Activated T-helper 1 cell treated with Interleukin-2 at 50 U/mL for 16 hours (primary cell): ENCODE results near the gene RALB.

ENCODE experiments used
- DNase-seq: peaks from one replicate; pipeline ENCODE4 v3.0.0-alpha.2; 2020; ENCODE audit warnings: low read depth

The RALB gene

DNA sequence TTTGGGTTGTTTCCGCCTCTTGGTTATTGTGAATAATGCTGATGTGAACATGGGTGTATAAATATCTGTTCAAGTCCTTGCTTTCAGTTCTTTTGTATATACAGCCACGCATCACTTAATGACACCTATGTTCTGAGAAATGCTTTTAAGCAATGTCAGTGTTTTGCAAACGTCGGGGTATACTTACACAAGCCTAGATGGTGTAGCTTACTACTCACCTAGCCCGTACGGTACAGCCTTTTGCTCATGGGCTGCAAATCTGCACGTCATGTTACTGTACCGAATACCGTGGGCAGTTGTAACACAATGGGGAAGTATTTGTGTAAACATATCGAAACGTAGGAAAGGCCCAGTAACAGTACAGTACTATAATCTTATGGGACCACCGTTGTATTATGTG is 12.4 kb downstream of the RALB start:
- no peak for DNase-seq

DNA sequence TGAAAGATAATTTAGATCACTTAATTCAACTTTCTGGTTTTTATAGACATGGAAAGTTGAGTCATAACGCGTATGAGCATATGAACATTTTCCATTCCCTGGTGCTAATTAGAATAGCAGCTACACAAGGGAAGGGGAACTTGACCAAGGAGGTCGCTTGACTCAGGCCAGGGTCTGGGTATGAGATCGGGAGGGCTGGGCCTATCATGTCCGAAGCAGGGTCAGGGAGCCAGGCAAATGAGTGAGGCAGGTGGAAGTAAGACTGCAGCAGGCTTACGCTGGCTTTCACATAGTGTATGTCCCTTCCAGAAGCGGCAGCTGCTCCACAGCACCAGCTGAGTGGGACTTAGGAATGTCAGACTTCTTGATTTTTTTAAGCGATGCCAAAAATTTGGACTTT is 14.7 kb downstream of the RALB start:
- DNase-seq, result no peak

DNA sequence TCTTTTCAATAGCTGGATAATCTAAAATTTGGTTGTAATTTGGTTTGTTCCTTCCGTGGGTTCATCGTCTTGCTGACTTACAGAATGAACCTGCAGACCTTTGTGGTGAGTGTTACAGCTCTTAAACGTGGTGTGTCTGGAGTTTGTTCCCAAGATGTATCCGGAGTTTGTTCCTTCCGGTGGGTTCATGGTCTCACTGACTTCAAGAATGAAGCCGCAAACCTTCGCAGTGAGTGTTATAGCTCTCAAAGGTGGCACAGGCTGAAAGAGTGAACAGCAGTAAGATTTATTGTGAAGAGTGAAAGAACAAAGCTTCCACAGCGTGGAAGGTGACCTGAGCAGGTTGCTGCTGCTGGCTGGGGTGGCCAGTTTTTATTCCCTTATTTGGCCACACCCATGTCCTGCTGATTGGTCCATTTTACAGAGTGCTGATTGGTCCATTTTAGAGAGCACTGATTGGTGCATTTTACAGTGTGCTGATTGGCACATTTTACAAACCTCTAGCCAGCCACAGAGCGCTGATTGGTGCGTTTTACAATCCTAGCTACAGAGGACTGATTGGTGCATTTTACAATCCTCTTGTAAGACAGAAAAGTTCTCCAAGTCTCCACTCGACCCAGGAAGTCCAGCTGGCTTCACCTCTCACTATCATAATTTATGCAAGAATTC is 16.6 kb downstream of the RALB start:
- DNase-seq, result no peak

GRCh38 chr2:120269816-120270215 is 17.2 kb downstream of the RALB start:
- no peak for DNase-seq

GRCh38 chr2:120271711-120272379 is 19.2 kb downstream of the RALB start:
- DNase-seq, result no peak

- DNase-seq, result no peak
These were observed 20.3 kb downstream of the RALB start for GRCh38 chr2:120272763-120273481.

- DNase-seq, result no peak
These were observed 23.2 kb downstream of the RALB start for GRCh38 chr2:120275617-120276400.

DNA sequence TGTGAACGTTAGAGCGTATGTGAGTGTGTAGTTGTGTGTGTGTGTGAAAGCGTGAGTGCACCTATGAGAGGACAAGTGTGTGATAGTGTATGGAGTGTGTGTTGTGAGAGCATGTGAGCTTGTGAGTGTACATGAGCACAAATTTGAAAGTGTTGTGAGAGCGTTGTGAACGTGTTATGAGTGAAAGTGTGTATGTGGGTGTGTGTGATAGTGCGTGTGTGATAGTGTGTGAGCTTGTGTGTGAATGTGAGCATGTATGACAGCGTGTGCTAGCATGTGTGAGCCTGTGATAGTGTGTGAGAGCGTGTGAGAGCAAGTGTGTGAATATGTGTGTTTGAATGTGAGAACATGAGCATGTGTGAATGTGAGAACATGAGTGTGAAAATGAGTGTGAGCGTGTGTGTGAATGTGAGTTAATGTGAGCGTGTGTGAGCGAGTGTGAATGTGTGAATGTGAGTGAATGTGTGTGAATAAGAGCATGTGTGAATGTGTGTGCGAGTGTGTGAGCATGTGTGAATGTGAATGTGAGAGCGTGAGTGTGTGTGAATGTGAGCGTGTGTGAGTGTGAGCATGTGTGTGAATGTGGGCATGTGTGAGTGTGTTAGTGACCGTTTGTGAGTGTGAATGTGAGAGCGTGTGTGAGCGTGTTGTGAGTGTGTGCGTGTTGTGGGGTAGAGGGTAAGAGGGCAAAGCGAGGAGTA is 25.0 kb downstream of the RALB start:
- DNase-seq, result no peak

- no peak for DNase-seq
These were observed 26.2 kb downstream of the RALB start for GRCh38 chr2:120278901-120279300.

- DNase-seq, result no peak
These were observed 27.1 kb downstream of the RALB start for GRCh38 chr2:120279708-120280107.

DNA sequence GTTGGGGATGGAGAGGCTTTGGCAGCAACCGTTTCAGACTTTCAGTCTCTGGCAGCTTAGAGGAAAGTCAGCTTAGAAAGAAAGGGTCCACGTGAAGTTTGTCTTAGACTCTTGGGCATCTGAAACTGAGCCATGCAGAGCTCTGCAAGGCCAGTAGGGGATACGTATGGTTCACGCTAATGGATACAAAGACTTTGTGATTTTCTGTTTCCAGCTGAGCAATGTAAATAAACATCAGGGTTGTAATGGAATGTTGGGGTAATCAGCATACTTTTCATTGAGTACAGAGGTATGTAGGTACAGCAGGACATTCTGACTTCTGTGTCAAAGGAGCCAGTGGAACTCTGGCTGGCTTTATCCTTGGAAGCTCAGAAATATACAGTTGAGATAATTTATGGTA is 31.0 kb downstream of the RALB start:
- DNase-seq, result no peak

DNA sequence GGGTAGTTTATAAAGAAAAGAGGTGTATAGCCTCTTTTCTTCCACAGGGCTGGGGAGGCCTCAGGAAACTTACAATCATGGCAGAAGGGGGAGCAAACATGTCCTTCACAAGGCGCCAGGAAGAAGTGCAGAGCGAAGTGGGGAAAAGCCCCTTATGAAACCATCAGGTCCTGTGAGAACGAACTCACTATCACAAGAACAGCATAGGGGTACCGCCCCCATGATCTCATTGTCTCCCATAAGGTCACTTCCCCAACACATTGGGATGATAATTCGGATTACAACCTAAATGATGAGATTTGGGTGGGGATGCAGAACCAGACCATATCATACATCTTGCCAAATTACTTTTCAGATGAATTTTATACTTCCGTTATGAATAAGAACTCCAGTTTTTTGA is 32.4 kb downstream of the RALB start:
- no peak for DNase-seq

DNA sequence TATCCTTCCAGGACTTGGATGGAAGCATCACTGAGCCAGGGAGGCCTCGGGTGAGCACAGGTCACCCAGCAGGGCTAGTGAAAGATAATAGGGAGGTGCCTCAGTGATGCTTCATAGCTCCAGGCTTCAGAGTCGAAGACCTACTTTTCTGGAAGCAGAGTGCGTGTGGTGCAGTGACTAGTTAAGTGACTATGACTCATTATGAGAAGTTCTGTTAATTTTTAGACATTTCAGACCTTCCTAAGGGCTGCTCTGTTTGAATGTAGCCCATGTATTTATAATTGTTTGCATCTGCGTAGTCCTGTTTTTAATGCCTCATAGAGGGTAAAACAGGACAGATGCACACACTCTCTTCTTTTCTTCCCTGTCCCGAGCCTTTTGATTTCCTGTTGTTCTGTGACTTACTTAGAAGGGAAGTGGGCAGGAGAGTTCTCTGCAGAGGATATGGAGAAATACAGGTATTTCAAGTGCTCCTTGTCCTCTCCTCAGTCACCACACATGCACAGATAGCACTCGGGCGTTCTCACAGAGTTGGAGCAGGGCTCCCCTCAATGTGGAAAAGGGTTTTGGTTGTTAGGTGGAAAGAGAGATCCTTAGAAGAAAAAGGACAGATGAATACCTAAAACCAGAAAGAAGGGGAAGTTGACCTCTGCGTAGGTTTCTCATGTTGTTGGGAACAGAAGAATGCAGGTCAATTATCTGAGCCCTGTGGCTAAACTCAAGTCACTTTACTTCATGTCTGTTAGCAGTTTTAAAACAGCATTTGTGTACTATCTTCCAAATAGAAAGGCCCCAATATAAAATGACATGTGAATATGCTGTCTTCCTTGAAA is 34.7 kb downstream of the RALB start:
- no peak for DNase-seq

DNA sequence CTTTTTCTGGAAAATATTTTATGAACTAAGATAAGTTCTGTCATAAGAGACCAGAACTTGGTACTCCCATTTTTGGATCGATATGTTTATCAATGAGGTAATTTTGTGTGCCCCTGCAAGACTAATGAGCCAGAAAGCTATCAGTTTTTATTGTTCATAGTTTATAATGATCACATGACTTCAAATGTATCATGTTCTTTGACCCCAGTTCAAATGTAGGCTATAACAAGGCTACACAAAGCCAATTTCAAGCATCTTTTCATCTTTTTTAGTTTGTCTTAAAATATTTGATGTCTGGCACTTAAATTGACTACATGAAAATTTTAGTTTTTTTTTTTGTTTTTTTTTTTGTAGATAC is 35.3 kb downstream of the RALB start:
- DNase-seq, result no peak

GRCh38 chr2:120289221-120289906 is 36.7 kb downstream of the RALB start:
- no peak for DNase-seq

DNA sequence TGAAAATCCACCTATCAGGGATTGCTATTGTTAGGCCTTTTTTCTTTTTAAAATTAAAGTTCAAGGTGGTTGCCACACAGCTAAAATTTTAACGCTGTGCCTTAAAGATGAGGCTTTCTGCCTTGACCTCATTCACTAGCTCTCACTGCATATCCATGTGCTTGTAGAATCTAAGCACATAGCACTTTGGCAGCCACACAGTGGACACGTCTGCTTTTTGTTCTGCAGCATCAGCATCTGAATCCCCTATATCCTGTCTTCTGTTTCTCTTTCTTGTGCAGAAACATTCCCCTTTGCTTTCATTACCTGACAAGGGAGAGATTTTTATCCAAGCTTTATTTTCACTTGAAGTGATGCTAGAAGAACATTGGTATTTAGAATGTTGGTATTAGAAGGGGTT is 38.1 kb downstream of the RALB start:
- no peak for DNase-seq

GRCh38 chr2:120291401-120292311 is 39.0 kb downstream of the RALB start:
- no peak for DNase-seq

- DNase-seq, result no peak
These were observed 40.7 kb downstream of the RALB start for GRCh38 chr2:120293096-120294007.

GRCh38 chr2:120294008-120294340 is 41.3 kb downstream of the RALB start:
- no peak for DNase-seq
